DND-41 (cell line): ENCODE results near the gene CCL11.

ENCODE experiments used
- EZH2 ChIP-seq: IDR thresholded peaks from 3 replicates; pipeline ENCODE4 v1.6.1; 2012; ENCODE audit warnings: borderline replicate concordance, low read depth, mild to moderate bottlenecking, moderate library complexity, low read length, inconsistent platforms; ENCODE audit not compliant: severe bottlenecking
- TF ChIP-seq, protein P1 (sequence below): IDR thresholded peaks from 2 replicates; pipeline ENCODE4 v1.5.1; 2012; ENCODE audit warnings: borderline replicate concordance, low read length, moderate library complexity, mild to moderate bottlenecking; ENCODE audit not compliant: poor library complexity, severe bottlenecking; ENCODE audit errors: extremely low read depth

DNA sequence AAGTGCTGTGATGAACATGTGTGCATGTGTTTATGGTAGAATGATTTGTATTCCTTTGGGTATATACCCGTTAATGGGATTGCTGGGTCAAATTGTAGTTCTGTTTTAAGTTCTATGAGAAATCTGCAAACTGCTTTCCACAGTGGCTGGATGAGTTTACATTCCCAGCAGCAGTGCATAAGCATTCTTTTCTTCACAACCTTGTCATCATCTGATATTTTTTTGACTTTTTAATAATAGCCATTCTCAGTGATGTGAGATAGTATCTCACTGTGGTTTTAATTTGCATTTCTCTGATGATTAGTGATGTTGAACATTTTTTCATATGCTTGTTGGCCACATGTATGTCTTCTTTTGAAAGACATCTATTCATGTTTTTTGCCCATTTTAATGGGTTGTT is 52.2 kb downstream of the CCL11 start:
- TF ChIP-seq, protein P1, sequence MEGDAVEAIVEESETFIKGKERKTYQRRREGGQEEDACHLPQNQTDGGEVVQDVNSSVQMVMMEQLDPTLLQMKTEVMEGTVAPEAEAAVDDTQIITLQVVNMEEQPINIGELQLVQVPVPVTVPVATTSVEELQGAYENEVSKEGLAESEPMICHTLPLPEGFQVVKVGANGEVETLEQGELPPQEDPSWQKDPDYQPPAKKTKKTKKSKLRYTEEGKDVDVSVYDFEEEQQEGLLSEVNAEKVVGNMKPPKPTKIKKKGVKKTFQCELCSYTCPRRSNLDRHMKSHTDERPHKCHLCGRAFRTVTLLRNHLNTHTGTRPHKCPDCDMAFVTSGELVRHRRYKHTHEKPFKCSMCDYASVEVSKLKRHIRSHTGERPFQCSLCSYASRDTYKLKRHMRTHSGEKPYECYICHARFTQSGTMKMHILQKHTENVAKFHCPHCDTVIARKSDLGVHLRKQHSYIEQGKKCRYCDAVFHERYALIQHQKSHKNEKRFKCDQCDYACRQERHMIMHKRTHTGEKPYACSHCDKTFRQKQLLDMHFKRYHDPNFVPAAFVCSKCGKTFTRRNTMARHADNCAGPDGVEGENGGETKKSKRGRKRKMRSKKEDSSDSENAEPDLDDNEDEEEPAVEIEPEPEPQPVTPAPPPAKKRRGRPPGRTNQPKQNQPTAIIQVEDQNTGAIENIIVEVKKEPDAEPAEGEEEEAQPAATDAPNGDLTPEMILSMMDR: no peak
- TF ChIP-seq EZH2: no peak
